HUDEP-2 (cell line): ENCODE results near the gene SERPINB8.
A peak's percentile ranks its signal among the peaks of the same experiment; 100 is the strongest.

Experiments
- DNase-seq, 76 experiments: peaks; one replicate each; lab custom pipeline; 2025; ENCODE audit not compliant: unreplicated experiment in 76 of 76; lab: John Stamatoyannopoulos, UW

Gene SERPINB8

GRCh38 chr18:64011513-64011912 lies 41.6 kb downstream of the SERPINB8 start:
- no peak for DNase-seq

GRCh38 chr18:64017870-64018269 lies 48.0 kb downstream of the SERPINB8 start:
- DNase-seq: peak in 7 of 76 experiments; percentile 1 to 6 (median 2)

GRCh38 chr18:64019922-64020756 lies 50.3 kb downstream of the SERPINB8 start:
- no peak for DNase-seq

- DNase-seq: no peak
Measured at GRCh38 chr18:64026350-64026749, 56.5 kb downstream of the SERPINB8 start.

- DNase-seq: no peak
Measured at GRCh38 chr18:64027931-64028695, 58.2 kb downstream of the SERPINB8 start.

GRCh38 chr18:64029096-64029495 lies 59.2 kb downstream of the SERPINB8 start:
- DNase-seq: no peak

GRCh38 chr18:64031411-64031810 lies 61.5 kb downstream of the SERPINB8 start:
- DNase-seq: no peak

- no peak for DNase-seq
Measured at GRCh38 chr18:64032312-64032711, 62.4 kb downstream of the SERPINB8 start.

GRCh38 chr18:64037812-64038414 lies 68.0 kb downstream of the SERPINB8 start:
- DNase-seq: peak in 9 of 76 experiments; percentile 2 to 46 (median 10)
